NCI-H526 treated with DMSO at 0.1 percent for 48 hours (cell line): ENCODE measurements around the gene SS18L1.
A peak's percentile ranks its signal among the peaks of the same experiment; 100 is the strongest.

ENCODE experiments used
- DNase-seq: peaks from one replicate; lab custom pipeline; 2025; lab: John Stamatoyannopoulos, UW

Gene SS18L1

GRCh38 chr20:62212299-62212698, 68.7 kb downstream of the SS18L1 start:
- no peak for DNase-seq

- DNase-seq: peak; percentile 22
Observed at GRCh38 chr20:62214067-62214466, 70.5 kb downstream of the SS18L1 start.

GRCh38 chr20:62215020-62215990, 71.7 kb downstream of the SS18L1 start:
- DNase-seq: no peak

GRCh38 chr20:62215991-62216635, 72.5 kb downstream of the SS18L1 start:
- no peak for DNase-seq

GRCh38 chr20:62216636-62217566, 73.3 kb downstream of the SS18L1 start:
- no peak for DNase-seq

- no peak for DNase-seq
Observed at GRCh38 chr20:62217913-62218773, 74.6 kb downstream of the SS18L1 start.

GRCh38 chr20:62219101-62219991, 75.8 kb downstream of the SS18L1 start:
- DNase-seq: peak; percentile 44

- DNase-seq: peak; percentile 23
Observed at GRCh38 chr20:62219992-62220665, 76.6 kb downstream of the SS18L1 start, which contains the start of gene HRH3. Gene HRH3, minus strand, starts transcription at chr20:62220278. Its CDS starts 308 bp downstream, at chr20:62219970.

- DNase-seq: no peak
Observed at GRCh38 chr20:62220666-62221568, 77.3 kb downstream of the SS18L1 start.

GRCh38 chr20:62222266-62222850, 78.8 kb downstream of the SS18L1 start:
- DNase-seq: no peak

- DNase-seq: no peak
Observed at GRCh38 chr20:62222972-62223371, 79.4 kb downstream of the SS18L1 start.

GRCh38 chr20:62223571-62223970, 80.0 kb downstream of the SS18L1 start:
- DNase-seq: no peak

- no peak for DNase-seq
Observed at GRCh38 chr20:62224113-62224855, 80.7 kb downstream of the SS18L1 start.

GRCh38 chr20:62225026-62225425, 81.5 kb downstream of the SS18L1 start:
- DNase-seq: no peak

GRCh38 chr20:62225820-62226635, 82.5 kb downstream of the SS18L1 start:
- no peak for DNase-seq
